Left ventricle myocardium inferior (tissue), 1 donor: ENCODE measurements around the gene FAM3A. TPM values are rescaled to one million over a fixed set of nuclear protein-coding genes. Genes with fewer than 3 reads are reported as not detected.

Source experiments
- DNase-seq: peaks from one replicate; pipeline ENCODE4 v3.0.0-alpha.2; 2020
- H3K27ac ChIP-seq: fragments of 200-600 bp; replicated peaks from 2 replicates; pipeline ENCODE4 v1.8.0; 2021
- H3K27me3 ChIP-seq: fragments of 200-600 bp; 2 replicates; pipeline ENCODE4 v1.8.0; 2021; ENCODE audit warnings: low read depth
- H3K36me3 ChIP-seq: fragments of 200-600 bp; 2 replicates; pipeline ENCODE4 v1.8.0; 2021
- H3K4me1 ChIP-seq: fragments of 200-600 bp; 2 replicates; pipeline ENCODE4 v1.8.0; 2021
- H3K4me3 ChIP-seq: fragments of 200-600 bp; 2 replicates; pipeline ENCODE4 v1.8.0; 2021; ENCODE audit warnings: mild to moderate bottlenecking, moderate library complexity
- H3K9me3 ChIP-seq: fragments of 200-600 bp; replicated peaks from 2 replicates; pipeline ENCODE4 v1.8.0; 2021
- intact Hi-C: fragments of 100-400 bp; cut with micrococcal nuclease; formaldehyde crosslinking; loops from one replicate; pipeline ENCODE4 v1.11.0; 2022
- total RNA-seq: library from RNA; stranded (reverse); fragmentation: NEBNext Ultra II Directional; extraction: Animal tissue kit (Norgen Biotek cat#: 25700); gene quantifications from one replicate; pipeline ENCODE4 v1.2.1, GENCODE V29; 2021
- TF ChIP-seq, protein P1 (sequence below): fragments of 200-600 bp; IDR thresholded peaks from 2 replicates; pipeline ENCODE4 v1.8.0; 2021; ENCODE audit warnings: antibody characterized with exemption, mild to moderate bottlenecking, borderline replicate concordance
- donor health status: DM: no; HTN: yes; CAD: no; lungs with severe emphysema.

Gene FAM3A
- total RNA-seq, 1 donor from 2014 or later: 52.0 TPM

- no peak for DNase-seq
- peaks cover 28% of the 10 kb centered on the region for H3K36me3 ChIP-seq
Measured at GRCh38 chrX:154466036-154466435, 50.0 kb downstream of the FAM3A start.

DNA sequence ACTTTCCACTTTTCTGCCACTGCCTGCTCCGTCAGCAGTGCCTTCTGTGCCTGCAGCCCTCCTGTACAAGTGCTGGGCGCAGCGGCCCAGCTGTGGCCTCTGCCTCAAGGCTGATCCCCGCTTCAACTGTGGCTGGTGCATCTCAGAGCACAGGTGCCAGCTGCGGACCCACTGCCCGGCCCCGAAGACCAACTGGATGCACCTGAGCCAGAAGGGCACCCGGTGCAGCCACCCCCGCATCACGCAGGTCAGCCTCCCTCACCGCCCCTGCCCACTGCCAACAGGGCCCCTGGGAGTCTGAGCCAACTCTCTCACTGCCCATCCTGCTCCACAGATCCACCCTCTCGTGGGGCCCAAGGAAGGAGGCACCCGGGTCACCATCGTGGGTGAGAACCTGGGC, 50.4 kb downstream of the FAM3A start:
- Histone ChIP-seq H3K4me1 (no peaks in the 10 kb centered on the region), H3K4me3 (no peak overlapping the region), H3K36me3 (peaks cover 27% of the 10 kb centered on the region), H3K27me3 (no peaks in the 10 kb centered on the region), H3K9me3 (no peaks in the 10 kb centered on the region), H3K27ac (no peak overlapping the region)
- intact Hi-C loops: no loop called here
- TF ChIP-seq, protein P1, sequence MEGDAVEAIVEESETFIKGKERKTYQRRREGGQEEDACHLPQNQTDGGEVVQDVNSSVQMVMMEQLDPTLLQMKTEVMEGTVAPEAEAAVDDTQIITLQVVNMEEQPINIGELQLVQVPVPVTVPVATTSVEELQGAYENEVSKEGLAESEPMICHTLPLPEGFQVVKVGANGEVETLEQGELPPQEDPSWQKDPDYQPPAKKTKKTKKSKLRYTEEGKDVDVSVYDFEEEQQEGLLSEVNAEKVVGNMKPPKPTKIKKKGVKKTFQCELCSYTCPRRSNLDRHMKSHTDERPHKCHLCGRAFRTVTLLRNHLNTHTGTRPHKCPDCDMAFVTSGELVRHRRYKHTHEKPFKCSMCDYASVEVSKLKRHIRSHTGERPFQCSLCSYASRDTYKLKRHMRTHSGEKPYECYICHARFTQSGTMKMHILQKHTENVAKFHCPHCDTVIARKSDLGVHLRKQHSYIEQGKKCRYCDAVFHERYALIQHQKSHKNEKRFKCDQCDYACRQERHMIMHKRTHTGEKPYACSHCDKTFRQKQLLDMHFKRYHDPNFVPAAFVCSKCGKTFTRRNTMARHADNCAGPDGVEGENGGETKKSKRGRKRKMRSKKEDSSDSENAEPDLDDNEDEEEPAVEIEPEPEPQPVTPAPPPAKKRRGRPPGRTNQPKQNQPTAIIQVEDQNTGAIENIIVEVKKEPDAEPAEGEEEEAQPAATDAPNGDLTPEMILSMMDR: no peak
- no peak for DNase-seq

More at GRCh38 chrX:154466036-154466435, 50.0 kb downstream of the FAM3A start:
- TF ChIP-seq, protein P1: no peak
- intact Hi-C loops: no loop called here
- Histone ChIP-seq H3K9me3 (no peaks in the 10 kb centered on the region), H3K4me1 (no peaks in the 10 kb centered on the region), H3K27ac (no peak overlapping the region), H3K4me3 (no peak overlapping the region), H3K27me3 (no peaks in the 10 kb centered on the region)

GRCh38 chrX:154464806-154465365, 51.1 kb downstream of the FAM3A start:
- Histone ChIP-seq H3K4me3 (no peak overlapping the region), H3K36me3 (peaks cover 20% of the 10 kb centered on the region), H3K27ac (no peak overlapping the region), H3K27me3 (no peaks in the 10 kb centered on the region), H3K9me3 (no peaks in the 10 kb centered on the region), H3K4me1 (peaks cover 1% of the 10 kb centered on the region)
- TF ChIP-seq, protein P1: no peak
- DNase-seq: no peak
- intact Hi-C loops: no loop called here

GRCh38 chrX:154463611-154464220, 52.3 kb downstream of the FAM3A start:
- intact Hi-C loops: no loop called here
- no peak overlapping the region for H3K27ac ChIP-seq
- no peak for DNase-seq
- no peaks in the 10 kb centered on the region for H3K9me3 ChIP-seq
- peaks cover 9% of the 10 kb centered on the region for H3K4me1 ChIP-seq
- no peak overlapping the region for H3K4me3 ChIP-seq
- TF ChIP-seq, protein P1: no peak
- H3K36me3 ChIP-seq: peaks cover 12% of the 10 kb centered on the region
- H3K27me3 ChIP-seq: no peaks in the 10 kb centered on the region

DNA sequence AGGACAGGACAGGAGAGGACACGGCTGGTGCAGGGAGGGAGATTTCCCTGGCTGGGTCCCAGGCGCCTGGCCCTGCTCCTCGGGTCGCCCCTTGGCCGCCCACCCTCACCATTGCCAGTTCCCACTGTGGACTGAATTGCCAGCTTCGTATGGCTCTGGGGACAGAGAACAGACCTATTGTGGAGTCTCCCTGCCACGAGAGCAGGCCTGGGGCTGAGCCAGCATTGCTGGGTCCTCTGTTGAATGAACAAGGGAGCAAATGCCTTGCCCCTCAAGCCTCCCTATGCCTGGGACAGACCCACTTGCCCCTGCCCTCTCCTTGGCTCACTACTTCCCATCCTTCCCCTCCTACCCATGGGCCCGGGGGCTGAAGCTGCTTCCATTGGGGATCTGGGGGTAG, 53.6 kb downstream of the FAM3A start:
- no peaks in the 10 kb centered on the region for H3K27me3 ChIP-seq
- H3K27ac ChIP-seq: no peak overlapping the region
- intact Hi-C loops: no loop called here
- peaks cover 7% of the 10 kb centered on the region for H3K36me3 ChIP-seq
- H3K4me3 ChIP-seq: no peak overlapping the region
- no peaks in the 10 kb centered on the region for H3K9me3 ChIP-seq
- DNase-seq: no peak
- H3K4me1 ChIP-seq: peaks cover 9% of the 10 kb centered on the region
- TF ChIP-seq, protein P1: no peak
